Measurements from ENCODE around the gene PTPRG.
"Not testable (repeated sequence)": the region's sequence is repeated elsewhere in the genome, so short reads cannot be mapped to it uniquely, and the experiment has no call there.

Gene PTPRG

GRCh38 chr3:61748288-61748687 lies 186.9 kb downstream of the PTPRG start:
- no peak overlapping the region for H3K4me2 ChIP-seq (ENCODE audit: low read length)
- H3K27ac ChIP-seq (ENCODE audit: low read length): no peak overlapping the region

GRCh38 chr3:61750766-61751165 lies 189.4 kb downstream of the PTPRG start:
- Histone ChIP-seq H3K4me2 (ENCODE audit: low read length) (no peak overlapping the region), H3K36me3 (replicated peaks; ENCODE audit: low read depth, low read length) (no peaks in the 10 kb centered on the region), H3K9ac (ENCODE audit: low read length) (no peak overlapping the region), H3K27me3 (ENCODE audit: low read depth, low read length) (no peaks in the 10 kb centered on the region), H3K79me2 (ENCODE audit: low read length) (no peaks in the 10 kb centered on the region), H3K4me3 (ENCODE audit: low read length) (no peak overlapping the region), H2AFZ (ENCODE audit: low read depth, low read length) (no peak overlapping the region), H3K4me1 (ENCODE audit: low read length) (peaks cover 8% of the 10 kb centered on the region), H3K27ac (ENCODE audit: low read length) (no peak overlapping the region), H4K20me1 (ENCODE audit: insufficient read depth, low read length) (no peaks in the 10 kb centered on the region), H3K9me3 (ENCODE audit: insufficient read depth, low read length) (no peaks in the 10 kb centered on the region)
- TF ChIP-seq, protein P1, sequence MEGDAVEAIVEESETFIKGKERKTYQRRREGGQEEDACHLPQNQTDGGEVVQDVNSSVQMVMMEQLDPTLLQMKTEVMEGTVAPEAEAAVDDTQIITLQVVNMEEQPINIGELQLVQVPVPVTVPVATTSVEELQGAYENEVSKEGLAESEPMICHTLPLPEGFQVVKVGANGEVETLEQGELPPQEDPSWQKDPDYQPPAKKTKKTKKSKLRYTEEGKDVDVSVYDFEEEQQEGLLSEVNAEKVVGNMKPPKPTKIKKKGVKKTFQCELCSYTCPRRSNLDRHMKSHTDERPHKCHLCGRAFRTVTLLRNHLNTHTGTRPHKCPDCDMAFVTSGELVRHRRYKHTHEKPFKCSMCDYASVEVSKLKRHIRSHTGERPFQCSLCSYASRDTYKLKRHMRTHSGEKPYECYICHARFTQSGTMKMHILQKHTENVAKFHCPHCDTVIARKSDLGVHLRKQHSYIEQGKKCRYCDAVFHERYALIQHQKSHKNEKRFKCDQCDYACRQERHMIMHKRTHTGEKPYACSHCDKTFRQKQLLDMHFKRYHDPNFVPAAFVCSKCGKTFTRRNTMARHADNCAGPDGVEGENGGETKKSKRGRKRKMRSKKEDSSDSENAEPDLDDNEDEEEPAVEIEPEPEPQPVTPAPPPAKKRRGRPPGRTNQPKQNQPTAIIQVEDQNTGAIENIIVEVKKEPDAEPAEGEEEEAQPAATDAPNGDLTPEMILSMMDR (IDR thresholded peaks at IDR 0.05; ENCODE audit: low read depth, low read length): no peak
- no peak for TF ChIP-seq EZH2phosphoT487 (IDR thresholded peaks at IDR 0.05; ENCODE audit: low read depth)

More at GRCh38 chr3:61748288-61748687, 186.9 kb downstream of the PTPRG start:
- no peaks in the 10 kb centered on the region for H4K20me1 ChIP-seq (ENCODE audit: insufficient read depth, low read length)
- H3K9ac ChIP-seq (ENCODE audit: low read length): no peak overlapping the region
- peaks cover 8% of the 10 kb centered on the region for H3K4me1 ChIP-seq (ENCODE audit: low read length)
- no peak overlapping the region for H3K4me3 ChIP-seq (ENCODE audit: low read length)
- no peaks in the 10 kb centered on the region for H3K36me3 ChIP-seq (replicated peaks; ENCODE audit: low read depth, low read length)
- TF ChIP-seq, protein P1 (IDR thresholded peaks at IDR 0.05; ENCODE audit: low read depth, low read length): no peak
- TF ChIP-seq EZH2phosphoT487 (IDR thresholded peaks at IDR 0.05; ENCODE audit: low read depth): no peak
- no peaks in the 10 kb centered on the region for H3K9me3 ChIP-seq (ENCODE audit: insufficient read depth, low read length)
- no peak overlapping the region for H2AFZ ChIP-seq (ENCODE audit: low read depth, low read length)
- no peaks in the 10 kb centered on the region for H3K79me2 ChIP-seq (ENCODE audit: low read length)
- H3K27me3 ChIP-seq (ENCODE audit: low read depth, low read length): no peaks in the 10 kb centered on the region

- H3K27me3 ChIP-seq (ENCODE audit: low read depth, low read length): no peaks in the 10 kb centered on the region
- H3K9me3 ChIP-seq (ENCODE audit: insufficient read depth, low read length): no peaks in the 10 kb centered on the region
- H3K27ac ChIP-seq (ENCODE audit: low read length): no peak overlapping the region
- H4K20me1 ChIP-seq (ENCODE audit: insufficient read depth, low read length): no peaks in the 10 kb centered on the region
- peaks cover 7% of the 10 kb centered on the region for H3K4me1 ChIP-seq (ENCODE audit: low read length)
- H3K36me3 ChIP-seq (replicated peaks; ENCODE audit: low read depth, low read length): no peaks in the 10 kb centered on the region
- H3K9ac ChIP-seq (ENCODE audit: low read length): no peak overlapping the region
- H3K4me2 ChIP-seq (ENCODE audit: low read length): no peak overlapping the region
- TF ChIP-seq EZH2phosphoT487 (IDR thresholded peaks at IDR 0.05; ENCODE audit: low read depth): no peak
- TF ChIP-seq, protein P1 (IDR thresholded peaks at IDR 0.05; ENCODE audit: low read depth, low read length): no peak
- H2AFZ ChIP-seq (ENCODE audit: low read depth, low read length): no peak overlapping the region
- H3K79me2 ChIP-seq (ENCODE audit: low read length): no peaks in the 10 kb centered on the region
- no peak overlapping the region for H3K4me3 ChIP-seq (ENCODE audit: low read length)
Measured at GRCh38 chr3:61758839-61759238, 197.5 kb downstream of the PTPRG start.

GRCh38 chr3:61760783-61761182 lies 199.4 kb downstream of the PTPRG start:
- not testable (repeated sequence) for H3K9me3 ChIP-seq (ENCODE audit: insufficient read depth, low read length); H3K4me2 ChIP-seq (ENCODE audit: low read length); H4K20me1 ChIP-seq (ENCODE audit: insufficient read depth, low read length); H3K36me3 ChIP-seq (replicated peaks; ENCODE audit: low read depth, low read length); H3K4me3 ChIP-seq (ENCODE audit: low read length); H3K27ac ChIP-seq (ENCODE audit: low read length); H3K27me3 ChIP-seq (ENCODE audit: low read depth, low read length); H3K4me1 ChIP-seq (ENCODE audit: low read length); H3K9ac ChIP-seq (ENCODE audit: low read length); H3K79me2 ChIP-seq (ENCODE audit: low read length); H2AFZ ChIP-seq (ENCODE audit: low read depth, low read length)

Data from OCI-LY3 (cell line).